ENCODE data around the gene OTOP1. TPM values are rescaled to one million over a fixed set of nuclear protein-coding genes. Genes with fewer than 3 reads are reported as not detected.
A peak's percentile ranks its signal among the peaks of the same experiment; 100 is the strongest.

The OTOP1 gene
- total RNA-seq, 1 experiment from 2014 or later = not detected

- TF ChIP-seq, protein P1, sequence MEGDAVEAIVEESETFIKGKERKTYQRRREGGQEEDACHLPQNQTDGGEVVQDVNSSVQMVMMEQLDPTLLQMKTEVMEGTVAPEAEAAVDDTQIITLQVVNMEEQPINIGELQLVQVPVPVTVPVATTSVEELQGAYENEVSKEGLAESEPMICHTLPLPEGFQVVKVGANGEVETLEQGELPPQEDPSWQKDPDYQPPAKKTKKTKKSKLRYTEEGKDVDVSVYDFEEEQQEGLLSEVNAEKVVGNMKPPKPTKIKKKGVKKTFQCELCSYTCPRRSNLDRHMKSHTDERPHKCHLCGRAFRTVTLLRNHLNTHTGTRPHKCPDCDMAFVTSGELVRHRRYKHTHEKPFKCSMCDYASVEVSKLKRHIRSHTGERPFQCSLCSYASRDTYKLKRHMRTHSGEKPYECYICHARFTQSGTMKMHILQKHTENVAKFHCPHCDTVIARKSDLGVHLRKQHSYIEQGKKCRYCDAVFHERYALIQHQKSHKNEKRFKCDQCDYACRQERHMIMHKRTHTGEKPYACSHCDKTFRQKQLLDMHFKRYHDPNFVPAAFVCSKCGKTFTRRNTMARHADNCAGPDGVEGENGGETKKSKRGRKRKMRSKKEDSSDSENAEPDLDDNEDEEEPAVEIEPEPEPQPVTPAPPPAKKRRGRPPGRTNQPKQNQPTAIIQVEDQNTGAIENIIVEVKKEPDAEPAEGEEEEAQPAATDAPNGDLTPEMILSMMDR (conservative IDR thresholded peaks at IDR 0.05) = no peak
- H3K4me1 ChIP-seq (ENCODE audit: insufficient read depth, low read length) = no peaks in the 10 kb centered on the region
- no peaks in the 10 kb centered on the region for H4K20me1 ChIP-seq (ENCODE audit: control insufficient read depth, insufficient read depth, insufficient read length)
- H2AFZ ChIP-seq (ENCODE audit: low read length) = no peak overlapping the region
- WGBS (ENCODE audit: extremely low coverage, insufficient read length, low lambda C conversion rate) = no CpG with 5 or more reads among the region's 10 CpGs
- H3K4me3 Mint-ChIP-seq = peak overlapping the region; percentile 91 to 93
- H3K27me3 Mint-ChIP-seq (ENCODE audit: low read depth) = peaks cover 9% of the 10 kb centered on the region
- no peak overlapping the region for H2BK120ac ChIP-seq (ENCODE audit: low read depth, low read length, poor library complexity, severe bottlenecking)
- H3K36me3 Mint-ChIP-seq (ENCODE audit: insufficient read depth in 1 of 3, low read depth in 3 of 3) = peaks cover 11 to 23% (median 20%) of the 10 kb centered on the region in 3 experiments; a peak in 6 of 7 replicates
- H3K9ac ChIP-seq (ENCODE audit: extremely low read depth, insufficient read length, low read length) = peak overlapping the region; percentile 91
- no peak for DNase-seq
- H3K23ac ChIP-seq (ENCODE audit: insufficient read length, low read depth, low read length) = no peak overlapping the region
- no peak overlapping the region for H2BK15ac ChIP-seq (ENCODE audit: low read depth, low read length)
- no peak overlapping the region for H2AK5ac ChIP-seq (ENCODE audit: insufficient read length, low read length)
- no peaks in the 10 kb centered on the region for H3K9me3 Mint-ChIP-seq
- peaks cover 2% of the 10 kb centered on the region for H3K79me1 ChIP-seq (ENCODE audit: insufficient read depth, low read depth, low read length, poor library complexity, severe bottlenecking)
- H3K9me3 ChIP-seq (ENCODE audit: control insufficient read depth, low read depth, low read length) = no peaks in the 10 kb centered on the region
- no peak overlapping the region for H3K56ac ChIP-seq (ENCODE audit: insufficient read length, low read depth, low read length)
- H3T11ph ChIP-seq (ENCODE audit: low read length) = no peak overlapping the region
- no peak overlapping the region for H2BK20ac ChIP-seq (ENCODE audit: low read depth, low read length, poor library complexity, severe bottlenecking)
- peak overlapping the region in 2 of 3 experiments; percentile 99; a peak in 4 of 7 replicates for H3K27ac Mint-ChIP-seq
- peak overlapping the region; percentile 97 for H3K14ac ChIP-seq (ENCODE audit: insufficient read depth, low read length)
- H4K8ac ChIP-seq (replicated peaks; ENCODE audit: insufficient read length, low read depth, low read length) = peak overlapping the region; percentile 72
- peaks cover 3% of the 10 kb centered on the region; the same call in 1 of the 2 replicates for H3K27me3 ChIP-seq (ENCODE audit: insufficient read depth, low read length)
- H2BK5ac ChIP-seq (ENCODE audit: insufficient read length, low read length) = no peak overlapping the region
- peaks cover 11% of the 10 kb centered on the region for H3K23me2 ChIP-seq (ENCODE audit: insufficient read length, low read depth, low read length, poor library complexity, severe bottlenecking)
- peak overlapping the region; percentile 90 for H3K27ac ChIP-seq (ENCODE audit: insufficient read length, low read depth, low read length)
- H3K4ac ChIP-seq (ENCODE audit: low read depth, low read length) = no peak overlapping the region
- peaks cover 14 to 15% of the 10 kb centered on the region in 2 experiments for H3K4me1 Mint-ChIP-seq
- peak overlapping the region; percentile 54 for H3K18ac ChIP-seq (ENCODE audit: insufficient read length, low read depth, low read length)
- H4K91ac ChIP-seq (ENCODE audit: insufficient read length, low read depth, low read length) = no peak overlapping the region
- peak overlapping the region; percentile 98 for H3K4me2 ChIP-seq (ENCODE audit: insufficient read depth, insufficient read length, low read length)
- H3K79me2 ChIP-seq (ENCODE audit: insufficient read depth, low read length) = no peaks in the 10 kb centered on the region
- H2BK12ac ChIP-seq (ENCODE audit: insufficient read length, low read depth, low read length) = peak overlapping the region; percentile 50
- peak overlapping the region; percentile 94 for H4K5ac ChIP-seq (ENCODE audit: insufficient read length, low read depth, low read length)
These were observed 22.1 kb upstream of the OTOP1 start for GRCh38 chr4:4248885-4249203.
